Activated CD8-positive, alpha-beta T cell treated with anti-CD3 and anti-CD28 coated beads for 36 hours (primary cell): Measurements from ENCODE around the gene SEMA4A. TPM values are rescaled to one million over a fixed set of nuclear protein-coding genes. Genes with fewer than 3 reads are reported as not detected.
A peak's percentile ranks its signal among the peaks of the same experiment; 100 is the strongest.

Experiments
- ATAC-seq: fragments of 200-7000 bp; cut with Tn5 transposase; one replicate; pipeline ENCODE4 v1.10.0; 2021; ENCODE audit warnings: mild to moderate bottlenecking, moderate library complexity
- CTCF ChIA-PET: fragments of 350-600 bp; sonication (Branson Sonifier 250); formaldehyde crosslinking; loops from one replicate; lab custom pipeline; 2021; ENCODE audit warnings: antibody characterized with exemption; lab: Charles Lee
- POLR2A ChIA-PET: fragments of 350-600 bp; sonication (Branson Sonifier 250); formaldehyde crosslinking; loops from one replicate; lab custom pipeline; 2021; ENCODE audit warnings: antibody characterized with exemption; lab: Charles Lee
- DNase-seq: peaks from one replicate; pipeline ENCODE4 v3.0.0-alpha.2; 2020
- H3K27ac Mint-ChIP-seq: one replicate; pipeline ENCODE4 v1.8.0; 2021; ENCODE audit warnings: mild to moderate bottlenecking, mixed read lengths
- H3K27me3 Mint-ChIP-seq: one replicate; pipeline ENCODE4 v1.8.0; 2021; ENCODE audit warnings: mixed read lengths
- H3K36me3 Mint-ChIP-seq: one replicate; pipeline ENCODE4 v1.8.0; 2021; ENCODE audit warnings: low read depth, mixed read lengths
- H3K4me1 Mint-ChIP-seq: one replicate; pipeline ENCODE4 v1.8.0; 2021; ENCODE audit warnings: low read depth, mixed read lengths
- H3K4me3 Mint-ChIP-seq: one replicate; pipeline ENCODE4 v1.8.0; 2021; ENCODE audit warnings: mild to moderate bottlenecking, moderate library complexity, mixed read lengths
- H3K9me3 Mint-ChIP-seq: one replicate; pipeline ENCODE4 v1.8.0; 2021; ENCODE audit warnings: mixed read lengths
- intact Hi-C: fragments of 100-400 bp; cut with micrococcal nuclease; formaldehyde crosslinking; loops from one replicate; pipeline ENCODE4 v1.10.0; 2022
- total RNA-seq, 2 experiments: library from RNA; stranded (reverse); gene quantifications; one replicate each; pipeline ENCODE4 v1.2.3, GENCODE V29; 2021
- TF ChIP-seq, protein P1 (sequence below): fragments of 200-600 bp; IDR thresholded peaks from one replicate; pipeline ENCODE4 v1.8.0; 2022; ENCODE audit warnings: antibody characterized with exemption, mild to moderate bottlenecking

Gene SEMA4A
- total RNA-seq, 2 experiments from 2014 or later: 23.8 to 24.7 TPM

DNA sequence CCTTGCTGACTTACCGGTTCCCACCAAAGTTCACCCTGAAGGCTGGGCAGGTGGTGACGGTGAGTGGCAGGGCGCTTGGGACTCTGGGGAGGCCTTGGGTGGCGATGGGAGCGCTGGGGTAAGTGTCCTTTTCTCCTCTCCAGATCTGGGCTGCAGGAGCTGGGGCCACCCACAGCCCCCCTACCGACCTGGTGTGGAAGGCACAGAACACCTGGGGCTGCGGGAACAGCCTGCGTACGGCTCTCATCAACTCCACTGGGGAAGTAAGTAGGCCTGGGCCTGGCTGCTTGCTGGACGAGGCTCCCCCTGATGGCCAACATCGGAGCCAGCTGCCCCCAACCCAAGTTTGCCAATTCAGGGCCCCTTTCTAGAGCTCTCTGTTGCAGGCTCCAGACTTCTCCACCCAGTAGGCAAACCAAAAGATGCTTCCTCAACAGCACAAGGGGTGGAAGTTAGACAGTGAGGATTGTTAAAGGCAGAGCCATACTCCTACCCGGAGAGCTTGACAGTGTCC, 16.4 kb upstream of the SEMA4A start:
- Mint-ChIP-seq H3K4me1 (no peaks in the 10 kb centered on the region), H3K4me3 (no peak overlapping the region), H3K9me3 (no peaks in the 10 kb centered on the region), H3K27me3 (no peaks in the 10 kb centered on the region), H3K27ac (no peak overlapping the region), H3K36me3 (peaks cover 24% of the 10 kb centered on the region)
- CTCF ChIA-PET: interaction anchor here (1.5 to 14.1 kb wide), 3 partner anchors 8 to 45 kb away, joined by 7 to 772 read pairs (median 10); partner anchors contain the start of gene MEX3A
- intact Hi-C loops: no loop called here
- TF ChIP-seq, protein P1, sequence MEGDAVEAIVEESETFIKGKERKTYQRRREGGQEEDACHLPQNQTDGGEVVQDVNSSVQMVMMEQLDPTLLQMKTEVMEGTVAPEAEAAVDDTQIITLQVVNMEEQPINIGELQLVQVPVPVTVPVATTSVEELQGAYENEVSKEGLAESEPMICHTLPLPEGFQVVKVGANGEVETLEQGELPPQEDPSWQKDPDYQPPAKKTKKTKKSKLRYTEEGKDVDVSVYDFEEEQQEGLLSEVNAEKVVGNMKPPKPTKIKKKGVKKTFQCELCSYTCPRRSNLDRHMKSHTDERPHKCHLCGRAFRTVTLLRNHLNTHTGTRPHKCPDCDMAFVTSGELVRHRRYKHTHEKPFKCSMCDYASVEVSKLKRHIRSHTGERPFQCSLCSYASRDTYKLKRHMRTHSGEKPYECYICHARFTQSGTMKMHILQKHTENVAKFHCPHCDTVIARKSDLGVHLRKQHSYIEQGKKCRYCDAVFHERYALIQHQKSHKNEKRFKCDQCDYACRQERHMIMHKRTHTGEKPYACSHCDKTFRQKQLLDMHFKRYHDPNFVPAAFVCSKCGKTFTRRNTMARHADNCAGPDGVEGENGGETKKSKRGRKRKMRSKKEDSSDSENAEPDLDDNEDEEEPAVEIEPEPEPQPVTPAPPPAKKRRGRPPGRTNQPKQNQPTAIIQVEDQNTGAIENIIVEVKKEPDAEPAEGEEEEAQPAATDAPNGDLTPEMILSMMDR: no peak
- ATAC-seq (no peak), DNase-seq (no peak)
- POLR2A ChIA-PET: interaction anchor here (1.1 to 1.2 kb wide), 2 partner anchors 41 to 148 kb away, joined by 3 read pairs; partner anchors contain the start of gene TMEM79

DNA sequence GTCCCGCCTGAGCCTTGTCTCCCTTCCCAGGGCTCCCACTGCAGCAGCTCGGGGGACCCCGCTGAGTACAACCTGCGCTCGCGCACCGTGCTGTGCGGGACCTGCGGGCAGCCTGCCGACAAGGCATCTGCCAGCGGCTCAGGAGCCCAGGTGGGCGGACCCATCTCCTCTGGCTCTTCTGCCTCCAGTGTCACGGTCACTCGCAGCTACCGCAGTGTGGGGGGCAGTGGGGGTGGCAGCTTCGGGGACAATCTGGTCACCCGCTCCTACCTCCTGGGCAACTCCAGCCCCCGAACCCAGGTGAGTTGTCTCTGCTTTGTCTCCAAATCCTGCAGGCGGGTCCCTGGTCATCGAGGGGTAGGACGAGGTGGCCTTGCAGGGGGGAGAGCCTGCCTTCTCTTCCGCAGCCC, 14.9 kb upstream of the SEMA4A start:
- H3K9me3 Mint-ChIP-seq: no peaks in the 10 kb centered on the region
- TF ChIP-seq, protein P1: no peak
- H3K36me3 Mint-ChIP-seq: peaks cover 24% of the 10 kb centered on the region
- ChIA-PET CTCF (interaction anchor here (1.5 to 14.1 kb wide), 4 partner anchors 8 to 87 kb away, joined by 5 to 772 read pairs (median 8); partner anchors contain the start of gene MEX3A), POLR2A (no interaction called here)
- intact Hi-C loops: no loop called here
- no peak overlapping the region for H3K4me3 Mint-ChIP-seq
- no peak for DNase-seq
- no peak overlapping the region for H3K27ac Mint-ChIP-seq
- H3K27me3 Mint-ChIP-seq: no peaks in the 10 kb centered on the region
- no peak for ATAC-seq
- no peaks in the 10 kb centered on the region for H3K4me1 Mint-ChIP-seq

DNA sequence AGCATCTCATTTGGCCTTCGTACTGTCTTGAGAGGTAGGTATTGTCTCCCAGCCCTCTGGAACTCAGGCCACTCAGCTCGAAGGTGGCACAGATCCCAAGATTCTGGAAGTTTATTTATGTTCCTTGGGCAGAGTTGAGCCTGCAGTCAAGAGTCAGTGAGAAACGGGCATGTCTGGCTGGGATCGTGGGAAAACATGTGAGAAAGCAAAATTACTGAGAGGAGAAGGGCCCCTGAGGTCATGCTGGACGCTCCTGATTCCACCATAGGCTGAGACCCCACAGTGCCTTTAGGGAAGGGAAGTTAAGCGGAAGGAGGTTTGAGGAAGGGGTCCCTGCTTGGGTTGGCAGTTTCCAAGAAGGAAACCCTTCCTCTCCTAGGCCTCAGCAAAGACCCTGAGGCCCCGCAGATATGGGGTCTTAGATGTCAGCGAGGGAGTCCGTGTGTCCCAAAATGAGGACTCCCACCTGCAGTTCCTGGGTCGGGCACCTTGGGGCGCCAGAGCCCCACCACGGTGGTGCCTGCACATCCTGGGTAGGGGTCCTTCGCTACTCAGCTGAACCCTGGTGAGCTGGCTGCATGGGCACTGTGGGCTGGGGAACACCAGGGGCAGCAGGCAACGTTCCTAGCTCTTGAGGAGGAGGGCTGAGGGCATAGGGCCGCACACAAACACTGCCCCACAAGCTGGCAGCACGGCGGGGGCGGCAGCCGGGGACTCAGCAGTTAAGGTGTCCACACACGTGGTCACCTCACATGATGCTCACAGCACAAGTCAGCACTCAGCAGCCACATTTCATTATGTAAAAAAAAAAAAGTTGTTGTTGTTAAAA, 12.3 kb upstream of the SEMA4A start:
- ATAC-seq (peak; percentile 47), DNase-seq (peak; percentile 61)
- ChIA-PET POLR2A (interaction anchor here (0.7 to 2.0 kb wide), 3 partner anchors 84 to 451 kb away, joined by 4 to 5 read pairs (median 4); partner anchors contain the start of gene NAXE), CTCF (interaction anchor here (0.5 to 13.2 kb wide), 29 partner anchors 10 to 1429 kb away, joined by 3 to 269 read pairs (median 4); partner anchors contain the start of genes PMF1, SMG5 and TMEM79)
- Mint-ChIP-seq H3K4me3 (no peak overlapping the region), H3K4me1 (peaks cover 9% of the 10 kb centered on the region), H3K27ac (no peak overlapping the region), H3K36me3 (peaks cover 8% of the 10 kb centered on the region), H3K27me3 (no peaks in the 10 kb centered on the region), H3K9me3 (no peaks in the 10 kb centered on the region)
- intact Hi-C loops: no loop called here
- TF ChIP-seq, protein P1: peak; percentile 94

DNA sequence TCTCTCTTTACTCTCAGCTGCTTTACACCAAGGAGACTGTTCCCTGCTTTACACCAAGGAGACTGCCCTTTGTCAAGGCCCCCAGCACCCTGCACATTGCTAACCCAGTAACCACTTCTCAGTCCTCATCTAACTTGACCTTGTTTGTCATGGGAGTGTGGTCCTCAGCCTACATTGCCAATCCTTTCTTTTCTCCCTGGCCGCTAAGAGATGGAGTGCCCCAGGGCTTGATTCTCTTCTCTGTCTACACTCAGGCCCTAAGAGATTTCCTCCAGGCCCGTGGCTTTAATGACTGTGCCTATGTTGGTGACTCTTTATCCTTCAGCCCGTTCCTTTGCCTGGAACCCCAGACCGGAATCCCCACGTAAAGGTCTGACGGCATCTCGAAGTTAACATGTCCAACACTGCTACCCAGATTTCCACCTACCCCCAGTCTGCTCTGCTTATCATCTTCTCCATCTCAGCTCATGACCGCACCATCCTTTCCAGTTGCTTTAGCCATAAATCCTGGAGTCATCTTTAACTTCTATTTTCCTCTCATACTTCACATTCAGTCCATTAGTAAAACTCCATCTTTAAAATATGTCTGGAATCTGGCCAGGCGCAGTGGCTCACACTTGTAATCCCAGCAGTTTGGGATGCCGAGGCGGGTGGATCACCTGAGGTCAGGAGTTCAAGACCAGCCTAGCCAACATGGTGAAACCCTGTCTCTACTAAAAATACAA, 9.5 kb upstream of the SEMA4A start:
- Mint-ChIP-seq H3K4me1 (peaks cover 32% of the 10 kb centered on the region), H3K9me3 (no peaks in the 10 kb centered on the region), H3K36me3 (peaks cover 2% of the 10 kb centered on the region), H3K27me3 (no peaks in the 10 kb centered on the region), H3K27ac (no peak overlapping the region), H3K4me3 (no peak overlapping the region)
- ChIA-PET POLR2A (no interaction called here), CTCF (interaction anchor here (1.0 to 13.2 kb wide), 5 partner anchors 14 to 80 kb away, joined by 3 to 269 read pairs (median 4); partner anchors contain the start of gene PMF1)
- no peak for ATAC-seq
- intact Hi-C loops: no loop called here
- no peak for DNase-seq
- TF ChIP-seq, protein P1: no peak
